HepG2 (cell line): Measurements from ENCODE around the gene NGLY1. TPM values are rescaled to one million over a fixed set of nuclear protein-coding genes. Genes with fewer than 3 reads are reported as not detected.

Experiments
- IKZF4 ChIP-seq: sonication (generic); formaldehyde crosslinking; IDR thresholded peaks from 2 replicates; pipeline ENCODE4 v1.5.1; 2020; ENCODE audit warnings: borderline replicate concordance, mild to moderate bottlenecking, low read depth, missing genetic modification reagents; ENCODE audit errors: not compliant biosample characterization
- KDM5A ChIP-seq: fragments of 200-600 bp; sonication (generic); IDR thresholded peaks from 2 replicates; pipeline ENCODE4 v1.7.0; 2018; ENCODE audit warnings: antibody characterized with exemption, mild to moderate bottlenecking, low read length, borderline replicate concordance
- KIAA2018 ChIP-seq: sonication (generic); formaldehyde crosslinking; IDR thresholded peaks from 2 replicates; pipeline ENCODE4 v1.5.0; 2020; ENCODE audit warnings: mild to moderate bottlenecking, missing genetic modification reagents, borderline replicate concordance
- NR2F1 ChIP-seq, 2 experiments: fragments of 450-650 bp in 1 of 2; formaldehyde crosslinking in 1 of 2; IDR thresholded peaks; 2 replicates each; pipeline versions ENCODE4 v1.5.0 to v1.6.1; 2016 to 2020; ENCODE audit warnings: mild to moderate bottlenecking in 1 of 2, missing compliant biosample characterization in 1 of 2, missing genetic modification reagents in 1 of 2, moderate library complexity in 1 of 2
- SNAPC2 ChIP-seq: sonication (generic); formaldehyde crosslinking; IDR thresholded peaks from 2 replicates; pipeline ENCODE4 v1.8.1; 2022; ENCODE audit warnings: mild to moderate bottlenecking, missing genetic modification reagents
- SP5 ChIP-seq: IDR thresholded peaks from 2 replicates; pipeline ENCODE4 v1.6.1; 2016; ENCODE audit warnings: low read depth, borderline replicate concordance
- ZMAT5 ChIP-seq: sonication (generic); formaldehyde crosslinking; IDR thresholded peaks from 2 replicates; pipeline ENCODE4 v1.5.0; 2020; ENCODE audit warnings: mild to moderate bottlenecking, low read depth, missing genetic modification reagents, borderline replicate concordance
- ZNF235 ChIP-seq: sonication (generic); formaldehyde crosslinking; IDR thresholded peaks from 2 replicates; pipeline ENCODE4 v1.8.1; 2023; ENCODE audit warnings: mild to moderate bottlenecking, missing genetic modification reagents, borderline replicate concordance
- ZNF317 ChIP-seq: sonication (generic); formaldehyde crosslinking; IDR thresholded peaks from 2 replicates; pipeline ENCODE4 v1.5.0; 2020; ENCODE audit warnings: mild to moderate bottlenecking, missing genetic modification reagents
- ZNF318 ChIP-seq: sonication (generic); formaldehyde crosslinking; IDR thresholded peaks from 2 replicates; pipeline ENCODE4 v1.4.0; 2020; ENCODE audit warnings: mild to moderate bottlenecking, missing genetic modification reagents
- polyA plus RNA-seq, 8 experiments: library from polyadenylated mRNA; depleted of rRNA in 3 of 8; stranded (reverse) in 7 of 8; unstranded in 1 of 8; fragments of >200 nt; fragmentation: Illumina TruSeq in 4 of 8; extraction: Trizol in 4 of 8; gene quantifications; 2 replicates each; pipeline versions ENCODE4 v1.2.1 to v1.2.3, GENCODE V29; 2011 to 2016; ENCODE audit warnings: low read depth in 4 of 8, missing spikeins in 1 of 8, mixed read lengths in 1 of 8; ENCODE audit not compliant: insufficient read depth in 1 of 8
- total RNA-seq, 5 experiments: library from RNA; depleted of rRNA; stranded (reverse); fragments of >200 nt; fragmentation: Illumina TruSeq; extraction: Trizol; gene quantifications; 2 replicates each; pipeline ENCODE4 v1.2.3, GENCODE V29; 2016; ENCODE audit warnings: low read depth in 1 of 5

The NGLY1 gene
- total and polyA plus RNA-seq, 2 of the 13 experiments (the other 11 are each of a cell fraction or from before 2014, with no cell fraction given), result 28.2 to 44.5 TPM

GRCh38 chr3:25673738-25674298 is 109.4 kb downstream of the NGLY1 start (continued):
- no peak for TF ChIP-seq ZNF318 (CRISPR knock-in tag)
- TF ChIP-seq NR2F1 (CRISPR knock-in tag; IDR thresholded peaks at IDR 0.05), result no peak
- no peak for TF ChIP-seq KIAA2018 (CRISPR knock-in tag)
- no peak for TF ChIP-seq ZNF235 (CRISPR knock-in tag)
- no peak for TF ChIP-seq SNAPC2 (CRISPR knock-in tag)
- no peak for TF ChIP-seq IKZF4
- no peak for TF ChIP-seq KDM5A
- TF ChIP-seq ZMAT5 (CRISPR knock-in tag), result no peak
- no peak for TF ChIP-seq ZNF317 (CRISPR knock-in tag)
- no peak for TF ChIP-seq SP5 (CRISPR knock-in tag)
